ENCODE results near the gene TBX18.

The TBX18 gene

DNA sequence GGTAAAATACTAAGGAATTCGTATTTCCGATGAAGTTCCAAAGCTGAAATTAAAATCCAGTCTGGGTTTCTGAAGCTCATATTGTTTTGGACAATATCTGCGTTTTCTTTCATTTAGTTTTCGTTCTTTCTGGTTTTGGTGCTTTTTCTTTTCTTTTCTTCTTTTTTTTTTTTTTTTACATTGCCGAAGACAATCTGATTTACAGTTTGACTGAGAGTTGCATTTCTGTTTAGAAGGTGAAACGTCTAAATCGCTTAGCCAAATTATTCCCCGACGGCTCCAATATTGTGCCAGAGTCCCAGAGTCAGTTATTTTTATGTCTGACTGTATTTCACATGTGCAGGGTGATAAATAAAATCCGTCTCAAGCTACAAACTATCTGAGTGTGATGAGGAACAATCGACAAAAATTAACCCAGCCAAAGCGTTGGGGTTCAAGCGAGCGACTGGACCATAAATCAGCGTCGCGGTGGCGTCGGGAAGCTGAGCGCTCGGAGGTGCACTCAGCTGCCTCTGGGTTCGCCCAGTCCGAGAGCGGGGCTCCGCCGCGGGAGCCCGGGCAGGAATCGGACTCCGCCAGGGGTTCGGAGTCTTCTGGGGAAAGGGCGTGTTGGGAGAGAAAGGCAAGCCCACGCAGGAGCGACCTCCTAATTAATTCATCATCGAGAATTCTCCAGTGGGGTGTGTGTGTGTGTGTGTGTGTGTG, 8.2 kb upstream of the TBX18 start:
- DNase-seq (ENCODE audit: low read depth) = no peak

DNA sequence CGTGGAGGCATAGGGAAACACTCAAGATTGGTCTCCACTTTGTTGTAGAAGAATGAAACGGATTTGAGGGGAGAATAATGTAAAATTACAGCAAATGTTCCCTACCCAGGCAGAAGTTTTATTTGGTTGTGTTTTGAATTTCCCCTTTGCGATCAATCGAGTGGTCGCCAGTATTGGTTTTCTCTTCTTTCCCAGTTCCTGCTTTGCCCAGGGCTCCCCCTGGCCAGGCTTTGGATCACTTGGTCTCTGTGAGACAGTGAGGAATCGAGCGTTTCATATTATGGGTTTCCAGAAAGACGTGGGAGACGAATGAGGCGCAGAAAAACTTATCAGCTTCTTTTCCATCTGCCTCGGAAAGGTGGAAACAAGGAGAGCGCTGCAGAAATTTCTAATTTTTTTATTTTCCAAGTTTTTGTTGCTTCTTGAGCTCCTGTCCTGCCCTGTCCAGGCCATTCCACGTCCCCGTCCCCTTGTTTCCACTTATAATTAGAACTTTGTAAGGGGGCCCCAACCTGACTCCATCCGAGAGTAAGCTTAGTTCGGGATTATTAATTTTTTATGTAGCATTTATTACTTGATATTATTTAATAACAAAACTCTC, 7.5 kb upstream of the TBX18 start:
- DNase-seq (ENCODE audit: low read depth) = no peak

DNA sequence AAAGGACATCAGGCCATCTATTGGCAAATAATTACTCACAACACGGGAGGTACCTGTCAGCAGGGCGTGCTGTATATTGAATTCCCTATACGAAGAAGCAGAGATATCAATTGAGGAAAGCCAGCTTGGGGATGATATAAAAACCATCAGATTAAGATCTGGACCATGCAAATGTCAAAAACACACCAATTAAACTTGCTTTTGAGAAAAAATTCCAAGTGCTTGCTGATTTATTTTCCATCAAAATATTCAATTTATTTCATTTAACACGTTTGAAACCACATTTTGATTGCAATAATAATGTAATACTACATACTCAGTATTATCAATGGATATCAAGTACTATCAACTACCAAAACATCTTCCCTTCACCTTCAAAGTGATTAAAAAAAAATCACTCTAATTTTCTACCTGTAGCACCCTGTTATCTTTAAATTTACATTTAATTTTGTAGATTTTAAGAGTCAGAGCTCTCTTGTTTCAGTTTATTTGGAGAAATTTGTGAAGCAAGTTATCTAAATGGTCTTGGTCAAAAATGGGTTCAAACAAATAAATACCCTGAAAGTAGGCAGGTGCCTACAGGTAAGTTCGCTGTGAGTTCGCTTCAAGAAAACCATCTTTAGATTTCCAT, 6.8 kb upstream of the TBX18 start:
- no peak for DNase-seq (ENCODE audit: low read depth)

DNA sequence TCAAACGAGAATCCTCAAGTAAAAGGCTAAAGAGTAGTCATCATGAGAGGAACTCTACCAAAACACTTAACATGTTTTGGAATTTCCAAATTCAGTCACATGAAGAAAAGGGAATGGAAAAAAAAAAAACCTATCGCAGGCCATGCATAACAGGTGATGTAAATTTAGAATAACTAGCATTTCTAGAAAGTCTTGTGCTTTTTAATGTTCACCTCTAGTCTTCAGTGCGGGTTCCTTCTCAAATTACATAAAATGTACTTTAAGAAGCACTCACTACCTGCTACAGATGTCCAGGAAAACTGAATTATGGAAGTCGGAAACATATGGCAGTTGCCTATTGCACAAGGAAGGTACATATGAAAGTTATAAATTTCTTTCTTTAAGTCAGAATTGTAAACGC, 6.1 kb upstream of the TBX18 start:
- no peak for DNase-seq (ENCODE audit: low read depth)

- DNase-seq (ENCODE audit: low read depth) = no peak
Observed at GRCh38 chr6:84769306-84769705, 4.9 kb upstream of the TBX18 start.

DNA sequence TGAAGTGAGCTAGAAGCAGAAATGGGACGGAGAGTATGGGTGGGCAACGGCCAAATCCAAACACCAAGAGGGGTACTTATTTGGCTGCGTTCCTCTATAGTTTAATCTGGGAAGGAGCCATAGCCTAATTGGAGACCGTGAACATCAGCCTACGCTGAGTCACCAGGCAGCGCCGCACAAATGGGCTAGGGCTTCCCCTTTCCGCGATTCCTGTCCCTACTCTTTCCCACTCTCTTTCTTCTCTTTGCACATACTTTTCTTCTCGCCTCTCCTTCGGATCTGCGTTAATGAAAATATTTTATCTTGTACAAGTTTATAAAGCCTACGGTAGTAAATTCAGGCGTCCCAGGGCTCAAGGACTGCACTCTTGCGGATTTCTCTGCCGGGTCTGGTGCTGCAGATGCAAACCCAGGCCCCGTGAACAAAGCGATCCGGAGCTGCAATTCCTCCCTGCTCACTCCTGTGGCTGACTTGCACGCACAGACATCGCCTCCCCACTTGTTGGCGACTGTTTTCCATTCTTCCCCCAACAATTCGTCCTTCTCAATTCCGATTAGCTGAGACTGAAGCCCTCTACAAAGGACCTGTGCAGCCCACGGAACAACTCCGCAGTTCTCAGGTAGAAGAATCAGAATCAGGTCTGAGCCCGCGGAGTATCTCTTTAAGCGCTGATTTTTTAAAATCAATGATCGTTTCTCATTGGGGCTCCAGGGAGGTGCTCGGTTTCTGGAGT, 4.2 kb upstream of the TBX18 start:
- no peak for DNase-seq (ENCODE audit: low read depth)

DNA sequence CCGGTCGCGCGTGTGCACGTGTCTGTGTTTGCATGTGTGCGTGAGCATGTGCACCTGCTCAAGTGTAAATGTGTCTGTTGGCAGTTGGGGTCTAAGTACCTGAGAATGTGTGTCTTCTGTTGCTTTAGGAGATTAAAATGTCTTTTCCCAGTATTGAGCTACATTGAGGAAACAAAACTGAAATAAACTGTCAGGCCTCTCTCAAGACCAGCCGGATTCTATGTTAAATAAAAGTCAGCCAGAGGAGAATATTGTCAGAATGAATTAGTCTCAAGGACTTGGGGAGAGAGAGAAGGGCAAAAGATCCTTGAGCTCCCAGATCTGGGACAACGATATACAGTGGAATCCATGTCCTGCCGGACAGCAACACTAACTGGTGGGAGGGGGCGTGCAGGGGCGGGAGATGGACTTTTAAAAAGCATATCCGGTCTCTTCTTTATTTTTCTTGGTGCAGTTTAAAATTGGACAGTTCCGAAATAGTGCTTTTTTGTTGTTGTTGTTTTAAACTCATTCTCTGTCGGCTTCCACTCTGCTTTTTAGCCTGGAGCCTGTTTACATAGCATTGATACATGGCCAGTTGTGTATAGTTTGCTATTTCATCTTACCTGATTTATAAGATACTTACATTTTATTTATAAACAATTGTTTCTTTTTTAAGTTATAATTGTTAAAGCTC, 3.3 kb upstream of the TBX18 start:
- DNase-seq (ENCODE audit: low read depth) = no peak

- DNase-seq (ENCODE audit: low read depth) = no peak
Observed at GRCh38 chr6:84766799-84767525, 2.6 kb upstream of the TBX18 start.

GRCh38 chr6:84766118-84766798, 1.9 kb upstream of the TBX18 start:
- DNase-seq (ENCODE audit: low read depth) = no peak

DNA sequence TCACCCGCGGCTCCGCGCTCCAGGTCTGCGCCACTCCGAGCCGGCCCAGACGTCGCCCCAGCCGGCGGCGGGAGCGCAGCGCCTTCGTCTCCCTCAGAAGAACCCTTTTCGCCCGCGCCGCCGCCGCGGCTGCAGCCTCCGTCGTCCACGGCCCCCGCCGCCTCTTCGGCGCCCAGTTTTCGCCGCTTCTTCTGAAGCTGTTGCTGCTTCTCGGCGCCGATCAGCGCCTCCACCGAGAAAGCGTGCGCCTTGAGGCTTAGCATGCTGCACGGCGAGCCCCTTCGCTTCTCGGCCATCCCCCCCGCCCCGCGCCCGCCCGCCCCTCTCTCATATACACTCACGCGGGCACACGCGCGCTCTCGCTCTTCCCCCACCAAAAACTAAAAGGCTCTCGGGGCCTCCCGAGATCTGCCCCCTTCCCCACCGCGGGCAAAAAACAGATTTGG, 489 bp downstream of the TBX18 start:
- DNase-seq (ENCODE audit: low read depth) = no peak

- peak; percentile 93 for DNase-seq (ENCODE audit: low read depth)
Observed at GRCh38 chr6:84763003-84763885, 1.2 kb downstream of the TBX18 start.

GRCh38 chr6:84762220-84763002, 2.0 kb downstream of the TBX18 start:
- peak; percentile 60 for DNase-seq (ENCODE audit: low read depth)

DNA sequence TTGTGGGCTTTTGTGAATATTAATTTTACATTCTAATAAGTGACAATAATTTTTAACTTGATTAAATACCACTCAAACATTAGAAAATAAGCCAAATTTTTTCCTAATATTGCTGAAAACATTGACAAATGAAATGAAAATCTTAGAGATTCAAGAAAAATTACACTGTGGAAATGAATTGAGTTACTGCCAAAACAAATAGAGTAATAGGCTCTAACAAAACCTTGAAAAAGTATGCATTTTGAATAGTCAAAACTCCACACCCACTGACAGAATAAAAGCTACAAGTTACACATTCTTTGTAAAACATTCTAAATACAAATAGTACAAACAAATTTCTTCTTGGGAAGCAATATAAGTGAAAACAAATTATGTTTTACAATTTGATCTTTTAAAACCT, 5.9 kb downstream of the TBX18 start:
- no peak for DNase-seq (ENCODE audit: low read depth)

DNA sequence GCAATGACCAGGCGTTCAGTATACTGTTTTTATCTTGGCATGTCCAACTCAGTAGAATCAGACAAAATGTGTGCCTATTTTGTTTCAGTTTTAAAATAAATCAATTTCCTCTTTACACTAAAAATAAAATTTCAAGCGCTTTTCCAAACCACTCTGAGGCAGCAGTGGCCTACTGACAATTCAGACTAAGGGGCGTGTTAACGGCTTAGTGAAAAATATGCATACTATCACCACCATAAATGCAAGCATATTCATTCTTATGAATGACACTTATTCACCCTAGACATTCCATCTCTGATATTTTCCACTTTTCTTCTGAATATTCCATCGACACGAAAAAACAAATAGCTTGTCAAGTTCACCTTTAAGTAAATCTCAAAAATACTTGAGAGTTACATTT, 7.5 kb downstream of the TBX18 start:
- no peak for DNase-seq (ENCODE audit: low read depth)

DNA sequence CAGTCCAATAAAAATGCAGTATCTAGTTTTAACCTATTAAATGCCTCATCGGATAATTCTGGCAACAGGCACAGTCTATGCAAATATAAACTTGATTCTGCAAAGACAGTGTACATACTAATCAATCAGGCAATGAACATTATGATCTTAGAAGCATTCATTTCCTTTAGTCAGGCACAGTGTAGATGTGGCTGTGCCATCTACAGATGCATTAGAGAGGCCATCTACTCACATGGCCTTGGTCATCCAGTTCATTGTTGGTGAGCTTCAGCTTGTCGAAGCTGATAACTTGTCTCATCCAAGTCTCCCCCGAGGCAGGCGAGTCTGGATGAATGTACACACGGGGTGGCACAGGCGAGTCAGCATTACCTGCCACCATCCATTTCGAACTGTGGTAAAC, 7.9 kb downstream of the TBX18 start:
- DNase-seq (ENCODE audit: low read depth) = no peak

DNA sequence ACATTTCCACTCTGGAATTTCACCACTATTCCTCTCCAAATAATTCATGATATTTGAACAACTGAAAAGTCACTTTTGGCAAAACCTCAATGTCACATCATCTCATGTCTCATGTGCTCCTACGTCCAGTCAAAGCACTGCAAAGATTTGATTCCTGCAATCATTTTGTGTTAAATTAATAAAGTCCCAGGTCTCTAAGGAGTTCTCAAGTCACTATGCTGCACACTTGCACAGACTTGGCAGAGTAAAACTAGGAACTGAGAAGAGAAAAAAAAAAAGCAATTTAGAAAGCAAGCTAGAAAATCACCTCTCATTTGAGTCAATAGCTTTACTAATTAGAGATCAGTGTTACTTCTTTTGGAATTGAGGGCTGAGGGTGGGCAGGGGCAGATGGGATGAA, 11.2 kb downstream of the TBX18 start:
- no peak for DNase-seq (ENCODE audit: low read depth)

DNA sequence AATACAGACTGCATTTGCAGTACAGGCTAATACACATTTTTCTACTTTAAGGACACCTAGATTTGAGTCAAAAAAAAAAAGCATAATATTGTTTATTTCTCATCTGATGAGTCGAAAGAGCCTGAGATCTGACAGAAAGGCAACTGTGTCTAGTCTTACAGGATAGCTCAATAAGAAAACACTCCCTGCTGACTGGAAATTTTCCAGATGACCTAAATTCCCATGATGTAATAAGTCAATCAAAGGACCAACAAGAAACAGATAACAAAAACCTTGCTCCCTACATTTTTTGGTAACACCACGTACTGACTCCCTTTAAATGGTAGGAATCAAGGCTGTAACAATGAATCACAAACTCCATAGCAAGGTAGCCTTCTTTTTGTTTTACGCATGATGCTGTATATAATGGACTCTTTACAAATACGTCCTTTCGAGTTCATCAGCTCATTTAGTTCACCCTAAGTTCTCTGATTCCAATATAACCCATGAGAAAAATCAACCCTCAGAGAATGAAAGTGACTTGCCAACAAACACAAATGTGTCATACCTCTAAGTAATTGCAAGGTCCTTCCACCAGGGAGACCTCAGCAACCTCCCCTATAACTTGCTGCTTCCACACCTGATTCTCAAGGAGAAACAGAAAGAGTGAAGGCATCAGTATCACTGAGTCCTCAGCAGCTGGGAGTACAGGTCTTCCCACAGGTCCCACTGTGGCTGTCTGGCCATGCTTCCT, 12.1 kb downstream of the TBX18 start:
- no peak for DNase-seq (ENCODE audit: low read depth)

- peak; percentile 31 for DNase-seq (ENCODE audit: low read depth)
Observed at GRCh38 chr6:84749181-84749580, 15.2 kb downstream of the TBX18 start.

Measured in fibroblast of gingiva (primary cell).